ENCODE measurements around the gene SDC1. TPM values are rescaled to one million over a fixed set of nuclear protein-coding genes. Genes with fewer than 3 reads are reported as not detected.

Gene SDC1
- total and polyA plus RNA-seq, 2 donors = 65.3 to 87.1 TPM

- Histone ChIP-seq H3K4me3 (ENCODE audit: low read depth, low read length) (peak overlapping the region; percentile 66), H3K27ac (ENCODE audit: low read depth) (peak overlapping the region; percentile 93), H3K4me1 (ENCODE audit: insufficient read depth) (no peaks in the 10 kb centered on the region), H3K36me3 (ENCODE audit: insufficient read depth) (no peaks in the 10 kb centered on the region)
- no peak for DNase-seq (ENCODE audit: extremely low spot score)
- under 1% methylated on average over 66 of the region's 66 CpGs for whole genome bisulfite sequencing
Measured at GRCh38 chr2:20223407-20224163, 1.3 kb downstream of the SDC1 start.

GRCh38 chr2:20222769-20223406 lies 2.0 kb downstream of the SDC1 start:
- H3K36me3 ChIP-seq (ENCODE audit: insufficient read depth) = no peaks in the 10 kb centered on the region
- no peak for DNase-seq (ENCODE audit: extremely low spot score)
- peak overlapping the region; percentile 66 for H3K4me3 ChIP-seq (ENCODE audit: low read depth, low read length)
- no peaks in the 10 kb centered on the region for H3K4me1 ChIP-seq (ENCODE audit: insufficient read depth)
- WGBS = 38% methylated on average over 21 of the region's 21 CpGs
- H3K27ac ChIP-seq (ENCODE audit: low read depth) = peak overlapping the region; percentile 82

DNA sequence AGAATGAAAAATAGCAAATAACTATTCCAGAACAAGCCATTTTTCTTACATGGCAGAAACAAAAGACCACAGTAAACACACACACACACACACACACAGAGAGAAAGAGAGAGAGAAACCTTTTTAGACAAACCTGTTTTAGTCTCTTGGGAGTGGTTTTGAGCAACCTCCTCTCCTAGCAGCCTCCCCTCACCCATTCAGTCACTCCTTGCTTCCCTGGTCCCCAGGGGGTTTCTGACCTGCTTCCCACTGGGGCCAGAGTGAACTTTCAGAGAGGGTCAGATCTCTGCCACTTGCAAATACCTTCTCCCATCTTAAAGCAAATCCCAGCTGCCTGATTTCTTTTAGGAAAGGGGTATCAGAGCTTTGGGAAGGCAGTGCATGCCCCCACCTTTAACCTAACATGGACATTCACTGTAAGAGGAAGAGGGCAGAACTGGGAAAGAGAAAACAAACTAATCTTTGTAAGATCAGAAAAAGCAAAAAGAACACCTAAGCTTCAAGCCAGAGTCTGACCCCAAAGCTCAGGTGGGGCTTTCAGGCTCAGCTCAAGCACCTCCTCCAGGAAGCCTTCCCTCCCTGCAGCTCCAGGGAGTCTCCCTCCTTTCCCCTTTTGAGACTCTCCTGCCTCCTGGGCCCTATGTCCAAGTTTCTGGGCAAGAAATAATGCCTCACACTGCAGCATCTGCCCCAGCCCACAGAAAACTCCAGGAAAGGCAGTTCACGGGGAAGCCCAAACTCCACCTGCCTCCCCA lies 2.7 kb downstream of the SDC1 start:
- H3K36me3 ChIP-seq (ENCODE audit: insufficient read depth) = no peaks in the 10 kb centered on the region
- 83% methylated on average over 1 of the region's 1 CpG for WGBS
- H3K27ac ChIP-seq (ENCODE audit: low read depth) = peak overlapping the region; percentile 82
- no peak for DNase-seq (ENCODE audit: extremely low spot score)
- no peak overlapping the region for H3K4me3 ChIP-seq (ENCODE audit: low read depth, low read length)
- no peaks in the 10 kb centered on the region for H3K4me1 ChIP-seq (ENCODE audit: insufficient read depth)

- no peak for DNase-seq (ENCODE audit: extremely low spot score)
- Histone ChIP-seq H3K4me3 (ENCODE audit: low read depth, low read length) (no peak overlapping the region), H3K27ac (ENCODE audit: low read depth) (peak overlapping the region; percentile 56), H3K4me1 (ENCODE audit: insufficient read depth) (no peaks in the 10 kb centered on the region), H3K36me3 (ENCODE audit: insufficient read depth) (no peaks in the 10 kb centered on the region)
- 72% methylated on average over 3 of the region's 3 CpGs for WGBS
Measured at GRCh38 chr2:20221555-20221973, 3.4 kb downstream of the SDC1 start.

GRCh38 chr2:20220806-20221554 lies 4.0 kb downstream of the SDC1 start:
- no peak for DNase-seq (ENCODE audit: extremely low spot score)
- Histone ChIP-seq H3K36me3 (ENCODE audit: insufficient read depth) (no peaks in the 10 kb centered on the region), H3K4me3 (ENCODE audit: low read depth, low read length) (no peak overlapping the region), H3K27ac (ENCODE audit: low read depth) (peak overlapping the region; percentile 26), H3K4me1 (ENCODE audit: insufficient read depth) (no peaks in the 10 kb centered on the region)
- WGBS = 73% methylated on average over 3 of the region's 3 CpGs

DNA sequence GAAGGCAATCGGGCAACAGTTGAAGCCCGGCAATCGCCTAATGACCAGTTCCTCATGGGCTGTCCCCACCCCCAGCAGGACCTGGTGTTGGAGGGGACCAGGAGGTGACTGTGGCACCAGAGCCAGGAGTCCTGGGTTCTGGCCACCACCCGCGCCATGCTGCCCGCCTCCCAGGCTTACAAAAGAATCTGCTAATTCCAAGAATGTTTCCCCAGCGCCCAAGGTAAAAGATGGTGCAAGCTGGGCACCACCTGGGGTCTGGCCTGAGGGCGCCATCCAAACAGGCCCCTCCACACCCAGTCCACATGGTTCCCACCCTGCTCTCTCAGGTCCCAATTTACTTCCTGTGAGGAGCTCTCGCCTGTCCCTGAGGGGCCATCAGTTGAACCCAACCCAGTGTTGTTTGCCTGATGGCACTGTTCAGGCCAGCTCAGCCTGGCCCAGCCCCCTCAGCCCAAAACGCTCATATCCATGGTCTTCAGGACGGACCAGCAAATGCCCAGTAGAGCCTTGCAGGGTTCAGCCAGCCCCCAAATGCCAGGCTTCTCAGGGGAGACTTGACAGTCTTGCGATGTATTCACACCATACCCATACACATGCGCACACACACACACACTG lies 5.1 kb downstream of the SDC1 start:
- no peaks in the 10 kb centered on the region for H3K36me3 ChIP-seq (ENCODE audit: insufficient read depth)
- H3K4me3 ChIP-seq (ENCODE audit: low read depth, low read length) = no peak overlapping the region
- WGBS = 97% methylated on average over 13 of the region's 13 CpGs
- H3K27ac ChIP-seq (ENCODE audit: low read depth) = peak overlapping the region; percentile 68
- H3K4me1 ChIP-seq (ENCODE audit: insufficient read depth) = no peaks in the 10 kb centered on the region
- DNase-seq (ENCODE audit: extremely low spot score) = no peak

DNA sequence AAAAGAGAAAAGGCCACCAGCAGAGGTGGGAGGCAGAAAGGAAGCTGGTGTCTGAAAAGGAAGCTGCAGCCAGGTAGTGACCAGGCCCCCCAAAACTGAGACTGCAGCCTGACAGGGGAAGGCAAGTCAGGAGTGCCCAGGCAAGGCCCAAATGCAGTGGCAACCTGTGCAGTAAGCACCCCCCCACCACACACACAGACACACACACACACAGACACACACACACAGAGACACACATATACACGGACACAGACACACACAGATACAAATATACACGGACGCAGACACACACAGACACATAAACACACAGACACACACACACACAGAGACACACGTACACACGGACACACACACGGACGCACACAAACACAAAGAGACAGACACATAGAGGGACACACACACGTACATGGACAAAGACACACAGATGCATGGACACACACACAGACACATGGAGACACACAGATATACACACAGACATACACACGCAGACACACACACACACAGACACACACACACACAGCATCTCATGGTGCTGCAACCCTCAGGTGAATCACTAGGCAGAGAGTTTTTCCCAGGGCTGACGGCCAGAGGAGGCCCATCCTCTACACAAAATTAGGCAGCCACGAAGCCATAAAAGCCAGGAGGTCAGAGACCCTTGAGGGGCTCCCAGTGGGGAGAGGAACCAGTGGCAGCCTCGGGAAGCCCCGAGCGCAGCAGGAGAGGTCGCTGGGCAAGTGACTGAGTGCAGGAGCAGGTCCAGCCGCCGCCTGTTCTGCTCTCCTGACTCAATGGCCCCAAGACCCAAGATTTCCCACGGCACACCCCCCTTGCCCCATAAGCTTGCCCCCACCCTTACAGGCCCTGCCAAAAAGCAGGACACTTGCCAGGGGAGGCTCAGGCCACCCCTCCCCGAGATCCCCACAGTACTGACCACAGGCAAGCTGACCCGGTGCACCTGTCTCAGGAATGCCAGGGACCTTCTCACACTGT lies 6.3 kb downstream of the SDC1 start:
- no peaks in the 10 kb centered on the region for H3K36me3 ChIP-seq (ENCODE audit: insufficient read depth)
- H3K27ac ChIP-seq (ENCODE audit: low read depth) = peak overlapping the region; percentile 68
- no peak overlapping the region for H3K4me3 ChIP-seq (ENCODE audit: low read depth, low read length)
- no peak for DNase-seq (ENCODE audit: extremely low spot score)
- WGBS = 90% methylated on average over 20 of the region's 20 CpGs
- H3K4me1 ChIP-seq (ENCODE audit: insufficient read depth) = no peaks in the 10 kb centered on the region

- no peaks in the 10 kb centered on the region for H3K4me1 ChIP-seq (ENCODE audit: insufficient read depth)
- no peaks in the 10 kb centered on the region for H3K36me3 ChIP-seq (ENCODE audit: insufficient read depth)
- DNase-seq (ENCODE audit: extremely low spot score) = no peak
- 89% methylated on average over 21 of the region's 21 CpGs for WGBS
- peak overlapping the region; percentile 72 for H3K27ac ChIP-seq (ENCODE audit: low read depth)
- H3K4me3 ChIP-seq (ENCODE audit: low read depth, low read length) = no peak overlapping the region
Measured at GRCh38 chr2:20217041-20217970, 7.6 kb downstream of the SDC1 start.

DNA sequence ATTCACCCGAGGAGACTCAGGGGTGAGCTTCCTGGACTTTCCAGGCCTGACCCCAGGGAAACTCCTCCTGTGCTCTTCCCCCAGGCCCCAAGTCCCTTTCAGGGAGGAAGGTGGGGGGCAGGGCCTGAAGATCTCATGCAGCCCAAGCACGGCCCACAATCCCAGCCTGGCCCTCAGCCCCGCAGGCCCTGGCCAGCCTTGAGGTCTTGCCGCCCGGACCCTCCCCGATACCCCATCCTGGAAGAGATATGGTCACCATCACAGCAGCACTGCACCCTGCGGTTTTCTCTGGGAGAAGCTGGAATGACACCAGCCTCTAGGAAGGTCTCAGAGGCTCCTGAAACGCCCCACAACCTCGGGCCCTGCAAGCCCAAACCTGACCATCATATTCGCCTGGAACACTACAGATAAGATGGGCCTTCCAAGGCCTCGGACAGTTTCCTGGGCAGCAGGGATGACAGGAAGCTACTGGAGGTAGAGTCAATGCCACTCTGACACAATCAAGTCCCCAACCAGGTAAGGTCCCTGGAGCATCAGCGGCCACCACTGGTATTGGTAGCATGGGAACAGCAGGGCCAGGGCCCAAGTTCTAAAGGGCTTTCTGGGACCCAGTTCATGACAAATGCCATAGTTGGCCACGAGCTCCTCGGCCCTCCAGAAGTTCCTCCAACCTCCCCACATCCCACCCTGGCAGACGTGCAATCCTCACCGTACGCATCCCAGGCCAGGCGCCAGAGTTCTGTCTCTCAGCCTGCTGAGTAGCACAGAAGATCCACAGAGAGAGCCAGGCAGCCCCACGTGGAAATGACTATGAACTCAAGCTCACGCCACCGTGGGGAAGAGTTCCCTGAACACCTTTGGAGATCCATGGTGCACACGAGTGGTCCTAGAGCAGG lies 8.6 kb downstream of the SDC1 start:
- Histone ChIP-seq H3K27ac (ENCODE audit: low read depth) (peak overlapping the region; percentile 72), H3K4me3 (ENCODE audit: low read depth, low read length) (no peak overlapping the region), H3K4me1 (ENCODE audit: insufficient read depth) (no peaks in the 10 kb centered on the region), H3K36me3 (ENCODE audit: insufficient read depth) (no peaks in the 10 kb centered on the region)
- 85% methylated on average over 22 of the region's 22 CpGs for WGBS
- no peak for DNase-seq (ENCODE audit: extremely low spot score)

GRCh38 chr2:20215183-20216040 lies 9.5 kb downstream of the SDC1 start:
- Histone ChIP-seq H3K36me3 (ENCODE audit: insufficient read depth) (no peaks in the 10 kb centered on the region), H3K27ac (ENCODE audit: low read depth) (peak overlapping the region; percentile 48), H3K4me1 (ENCODE audit: insufficient read depth) (no peaks in the 10 kb centered on the region), H3K4me3 (ENCODE audit: low read depth, low read length) (no peak overlapping the region)
- no peak for DNase-seq (ENCODE audit: extremely low spot score)
- WGBS = 88% methylated on average over 13 of the region's 13 CpGs
